Activated B cell treated with CpG ODN at 0.5 μM for 24 hours (primary cell): Measurements from ENCODE around the gene NXN. TPM values are rescaled to one million over a fixed set of nuclear protein-coding genes. Genes with fewer than 3 reads are reported as not detected.

Experiments used
- ATAC-seq: fragments of 200-7000 bp; cut with Tn5 transposase; one replicate; pipeline ENCODE4 v1.10.0; 2021; ENCODE audit warnings: low read depth, mild to moderate bottlenecking, moderate library complexity
- CTCF ChIA-PET: fragments of 350-600 bp; sonication (Branson Sonifier 250); formaldehyde crosslinking; loops from one replicate; lab custom pipeline; 2021; ENCODE audit warnings: antibody characterized with exemption; lab: Charles Lee
- POLR2A ChIA-PET: fragments of 350-600 bp; sonication (Branson Sonifier 250); formaldehyde crosslinking; loops from one replicate; lab custom pipeline; 2021; ENCODE audit warnings: antibody characterized with exemption; lab: Charles Lee
- DNase-seq: peaks from one replicate; pipeline ENCODE4 v3.0.0; 2022
- H3K27ac Mint-ChIP-seq: one replicate; pipeline ENCODE4 v1.8.0; 2020; ENCODE audit warnings: mixed read lengths
- H3K27me3 Mint-ChIP-seq: one replicate; pipeline ENCODE4 v1.8.0; 2021; ENCODE audit warnings: mixed read lengths
- H3K36me3 Mint-ChIP-seq: one replicate; pipeline ENCODE4 v1.8.0; 2021; ENCODE audit warnings: low read depth, mixed read lengths
- H3K4me1 Mint-ChIP-seq: one replicate; pipeline ENCODE4 v1.8.0; 2021; ENCODE audit warnings: mixed read lengths
- H3K4me3 Mint-ChIP-seq: one replicate; pipeline ENCODE4 v1.8.0; 2020; ENCODE audit warnings: mild to moderate bottlenecking, mixed read lengths
- H3K9me3 Mint-ChIP-seq: one replicate; pipeline ENCODE4 v1.8.0; 2020; ENCODE audit warnings: mixed read lengths
- intact Hi-C: fragments of 100-400 bp; cut with micrococcal nuclease; formaldehyde crosslinking; loops from one replicate; pipeline ENCODE4 v1.15.1; 2024
- total RNA-seq: library from RNA; stranded (reverse); gene quantifications from 2 replicates; pipeline ENCODE4 v1.2.3, GENCODE V29; 2022
- TF ChIP-seq, protein P1 (sequence below): fragments of 200-600 bp; IDR thresholded peaks from one replicate; pipeline ENCODE4 v1.8.0; 2022; ENCODE audit warnings: antibody characterized with exemption, mild to moderate bottlenecking

The NXN gene
- total RNA-seq, 1 donor from 2014 or later = 0.22 TPM

DNA sequence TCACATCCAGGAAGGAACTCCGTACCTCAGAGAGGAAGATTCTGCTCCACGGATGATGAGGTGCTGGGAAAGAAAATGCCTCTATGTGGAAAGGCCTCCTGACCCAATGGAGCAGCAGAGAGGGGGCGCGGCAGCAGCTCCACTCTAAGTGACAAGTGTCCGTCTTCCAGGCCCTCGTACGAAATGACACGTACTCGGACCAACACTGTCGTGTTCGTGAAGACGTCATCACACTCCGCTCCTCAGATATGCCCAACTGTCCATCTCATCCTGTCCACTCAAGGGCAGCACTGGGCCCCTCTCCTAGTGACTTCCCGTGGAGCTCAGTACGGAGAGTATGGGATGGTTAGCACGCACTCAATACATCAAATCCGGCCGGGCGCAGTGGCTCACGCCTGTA lies 165.2 kb downstream of the NXN start:
- no peak overlapping the region for H3K27ac Mint-ChIP-seq
- no peak overlapping the region for H3K4me3 Mint-ChIP-seq
- POLR2A ChIA-PET = no interaction called here

DNA sequence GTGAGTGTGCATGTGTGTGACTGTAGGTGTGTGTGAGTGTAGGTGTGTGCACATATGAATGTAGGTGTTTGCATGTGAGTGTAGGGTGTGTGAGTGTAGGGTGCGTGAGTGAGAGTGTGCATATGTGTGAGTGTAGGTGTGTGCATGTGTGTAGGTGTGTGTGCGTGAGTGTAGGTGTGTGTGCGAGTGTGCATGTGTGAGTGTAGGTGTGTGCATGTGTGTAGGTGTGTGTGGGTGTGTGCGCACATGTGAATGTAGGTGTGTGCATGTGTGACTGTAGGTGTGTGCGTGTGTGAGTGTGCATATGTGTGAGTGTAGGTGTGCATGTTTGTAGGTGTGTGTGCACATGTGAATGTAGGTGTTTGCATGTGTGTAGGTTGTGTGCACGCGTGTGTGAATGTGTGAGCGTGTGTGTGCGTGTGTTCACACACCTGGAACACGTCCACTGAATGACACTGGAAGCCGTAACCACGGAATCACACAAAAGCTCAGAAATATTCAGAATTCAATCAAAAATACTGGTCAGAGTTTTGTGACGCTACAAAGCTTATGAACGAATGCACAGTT lies 166.9 kb downstream of the NXN start:
- ATAC-seq (no peak), DNase-seq (no peak)
- ChIA-PET CTCF (no interaction called here), POLR2A (no interaction called here)
- H3K9me3 Mint-ChIP-seq = no peaks in the 10 kb centered on the region
- H3K36me3 Mint-ChIP-seq = no peaks in the 10 kb centered on the region
- TF ChIP-seq, protein P1, sequence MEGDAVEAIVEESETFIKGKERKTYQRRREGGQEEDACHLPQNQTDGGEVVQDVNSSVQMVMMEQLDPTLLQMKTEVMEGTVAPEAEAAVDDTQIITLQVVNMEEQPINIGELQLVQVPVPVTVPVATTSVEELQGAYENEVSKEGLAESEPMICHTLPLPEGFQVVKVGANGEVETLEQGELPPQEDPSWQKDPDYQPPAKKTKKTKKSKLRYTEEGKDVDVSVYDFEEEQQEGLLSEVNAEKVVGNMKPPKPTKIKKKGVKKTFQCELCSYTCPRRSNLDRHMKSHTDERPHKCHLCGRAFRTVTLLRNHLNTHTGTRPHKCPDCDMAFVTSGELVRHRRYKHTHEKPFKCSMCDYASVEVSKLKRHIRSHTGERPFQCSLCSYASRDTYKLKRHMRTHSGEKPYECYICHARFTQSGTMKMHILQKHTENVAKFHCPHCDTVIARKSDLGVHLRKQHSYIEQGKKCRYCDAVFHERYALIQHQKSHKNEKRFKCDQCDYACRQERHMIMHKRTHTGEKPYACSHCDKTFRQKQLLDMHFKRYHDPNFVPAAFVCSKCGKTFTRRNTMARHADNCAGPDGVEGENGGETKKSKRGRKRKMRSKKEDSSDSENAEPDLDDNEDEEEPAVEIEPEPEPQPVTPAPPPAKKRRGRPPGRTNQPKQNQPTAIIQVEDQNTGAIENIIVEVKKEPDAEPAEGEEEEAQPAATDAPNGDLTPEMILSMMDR = no peak
- H3K27ac Mint-ChIP-seq = no peak overlapping the region
- H3K4me3 Mint-ChIP-seq = no peak overlapping the region
- intact Hi-C loops = no loop called here
- H3K4me1 Mint-ChIP-seq = no peaks in the 10 kb centered on the region
- no peaks in the 10 kb centered on the region for H3K27me3 Mint-ChIP-seq

More for the DNA sequence above, 165.2 kb downstream of the NXN start:
- TF ChIP-seq, protein P1 = no peak
- intact Hi-C loops = no loop called here
- ATAC-seq = no peak
- no peak for DNase-seq
- H3K4me1 Mint-ChIP-seq = no peaks in the 10 kb centered on the region
- H3K27me3 Mint-ChIP-seq = no peaks in the 10 kb centered on the region
- CTCF ChIA-PET = no interaction called here
- no peaks in the 10 kb centered on the region for H3K36me3 Mint-ChIP-seq
- no peaks in the 10 kb centered on the region for H3K9me3 Mint-ChIP-seq

DNA sequence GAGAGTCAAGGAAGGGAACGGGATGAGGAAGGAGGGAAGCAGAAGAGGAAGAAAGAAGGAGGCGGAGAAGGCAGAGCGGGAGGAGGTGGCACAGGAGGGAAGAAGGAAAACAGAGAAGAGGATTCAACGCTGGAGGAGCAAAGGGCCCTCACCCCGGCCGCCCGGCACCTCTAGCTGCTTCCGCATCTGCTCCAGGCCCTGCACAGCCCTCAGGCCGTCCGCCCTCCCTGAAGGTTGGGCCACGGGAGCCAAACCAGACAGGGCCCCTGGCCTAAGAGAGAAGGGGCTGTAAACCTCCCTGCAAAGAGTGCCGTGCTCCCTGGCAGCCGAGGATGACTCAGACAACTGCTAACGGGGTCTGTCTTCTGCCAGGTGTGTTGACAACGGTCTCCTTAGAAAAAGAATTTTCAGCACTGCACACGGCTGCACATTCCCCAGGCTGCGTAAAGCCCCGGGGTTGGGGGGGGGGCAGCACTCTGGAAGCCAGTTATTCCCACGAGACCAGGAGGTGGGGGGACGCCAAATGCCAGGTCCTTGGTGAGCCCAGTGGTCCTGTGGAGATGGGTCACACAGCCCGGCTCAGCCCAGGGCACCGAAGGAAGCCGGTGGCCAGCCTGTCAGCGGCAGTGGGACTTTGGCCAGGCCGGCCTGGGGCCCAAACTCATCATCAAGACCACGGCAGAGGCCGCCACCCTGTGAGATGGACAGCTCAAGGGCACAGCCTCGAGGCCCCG lies 168.4 kb downstream of the NXN start:
- intact Hi-C loops = no loop called here
- TF ChIP-seq, protein P1 = no peak
- ATAC-seq = no peak
- H3K27me3 Mint-ChIP-seq = no peaks in the 10 kb centered on the region
- H3K9me3 Mint-ChIP-seq = no peaks in the 10 kb centered on the region
- H3K4me1 Mint-ChIP-seq = no peaks in the 10 kb centered on the region
- no peak for DNase-seq
- no peak overlapping the region for H3K4me3 Mint-ChIP-seq
- CTCF ChIA-PET = interaction anchor here (0.7 kb wide), 1 partner anchor 8 kb away, joined by 3 read pairs; no protein-coding TSS in a partner anchor
- POLR2A ChIA-PET = no interaction called here
- H3K36me3 Mint-ChIP-seq = no peaks in the 10 kb centered on the region
- no peak overlapping the region for H3K27ac Mint-ChIP-seq

DNA sequence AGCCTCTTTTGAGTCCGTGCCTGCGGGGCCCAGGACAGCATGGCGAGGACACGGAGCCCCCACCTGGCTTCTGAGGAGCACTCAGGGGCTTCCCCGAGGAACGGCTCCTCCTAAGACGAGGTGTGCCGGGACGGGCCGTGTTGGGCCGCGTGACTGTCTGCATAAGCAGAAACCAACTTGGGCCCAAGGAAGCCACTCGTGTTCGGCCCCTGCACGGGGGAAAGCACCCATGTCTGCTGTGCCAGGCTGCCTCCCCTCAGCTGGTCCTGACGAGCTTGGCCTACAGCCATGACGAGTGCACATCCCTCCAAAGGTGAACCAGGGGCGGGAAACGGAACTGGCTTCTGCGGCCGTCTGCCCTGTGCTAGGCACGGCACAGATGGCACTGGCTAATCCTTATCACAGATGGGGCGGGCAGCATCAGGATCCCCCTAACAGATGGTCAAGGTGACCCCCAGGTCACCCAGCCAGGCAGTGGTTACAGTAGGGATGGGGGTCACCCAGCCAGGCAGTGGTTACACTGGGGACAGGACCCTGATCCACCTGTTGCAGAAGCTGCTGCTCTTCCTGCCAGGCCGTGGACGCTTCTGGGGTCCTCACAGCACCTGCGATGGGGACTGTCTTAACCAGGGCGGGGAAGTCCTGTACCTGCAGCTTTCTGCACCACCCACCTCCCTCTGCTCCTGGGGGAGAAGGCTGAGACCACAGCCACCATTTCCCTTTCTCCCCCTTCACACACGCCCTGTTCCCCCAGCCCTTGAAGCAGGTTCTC lies 171.9 kb downstream of the NXN start:
- ATAC-seq = no peak
- Mint-ChIP-seq H3K9me3 (no peaks in the 10 kb centered on the region), H3K27ac (no peak overlapping the region), H3K27me3 (no peaks in the 10 kb centered on the region), H3K4me3 (no peak overlapping the region), H3K36me3 (no peaks in the 10 kb centered on the region), H3K4me1 (no peaks in the 10 kb centered on the region)
- ChIA-PET POLR2A (no interaction called here), CTCF (no interaction called here)
- no peak for DNase-seq
- intact Hi-C loops = no loop called here
- TF ChIP-seq, protein P1 = no peak
